Activated naive CD4-positive, alpha-beta T cell treated with anti-CD3 and anti-CD28 coated beads for 36 hours (primary cell): ENCODE results near the gene NR1H4. TPM values are rescaled to one million over a fixed set of nuclear protein-coding genes. Genes with fewer than 3 reads are reported as not detected.
"Not testable (repeated sequence)": the region's sequence is repeated elsewhere in the genome, so short reads cannot be mapped to it uniquely, and the experiment has no call there.

Source experiments
- CTCF ChIA-PET: fragments of 350-600 bp; sonication (Branson Sonifier 250); formaldehyde crosslinking; loops from one replicate; lab custom pipeline; 2021; ENCODE audit warnings: antibody characterized with exemption; lab: Charles Lee
- DNase-seq: peaks from one replicate; pipeline ENCODE4 v3.0.0-alpha.2; 2020
- H3K27ac Mint-ChIP-seq: one replicate; pipeline ENCODE4 v1.8.0; 2021; ENCODE audit warnings: mild to moderate bottlenecking, mixed read lengths
- H3K27me3 Mint-ChIP-seq: one replicate; pipeline ENCODE4 v1.8.0; 2021; ENCODE audit warnings: low read depth, mixed read lengths
- H3K36me3 Mint-ChIP-seq: one replicate; pipeline ENCODE4 v1.8.0; 2021; ENCODE audit warnings: low read depth, mixed read lengths
- H3K4me1 Mint-ChIP-seq: one replicate; pipeline ENCODE4 v1.8.0; 2021; ENCODE audit warnings: low read depth, mixed read lengths
- H3K4me3 Mint-ChIP-seq: one replicate; pipeline ENCODE4 v1.8.0; 2021; ENCODE audit warnings: mild to moderate bottlenecking, moderate library complexity, mixed read lengths
- H3K9me3 Mint-ChIP-seq: one replicate; pipeline ENCODE4 v1.8.0; 2021; ENCODE audit warnings: mixed read lengths
- intact Hi-C: fragments of 100-400 bp; cut with micrococcal nuclease; formaldehyde crosslinking; loops from one replicate; pipeline ENCODE4 v1.15.1; 2023
- total RNA-seq, 2 experiments: library from RNA; stranded (reverse); gene quantifications; one replicate each; pipeline ENCODE4 v1.2.3, GENCODE V29; 2021

NR1H4 gene
- total RNA-seq, 2 experiments from 2014 or later = not detected

GRCh38 chr12:100579844-100580243, 106.2 kb downstream of the NR1H4 start:
- Mint-ChIP-seq H3K27me3 (peaks cover 17% of the 10 kb centered on the region), H3K4me3 (no peak overlapping the region), H3K4me1 (no peaks in the 10 kb centered on the region), H3K9me3 (no peaks in the 10 kb centered on the region), H3K36me3 (no peaks in the 10 kb centered on the region), H3K27ac (no peak overlapping the region)
- intact Hi-C loops = no loop called here
- no peak for DNase-seq
- CTCF ChIA-PET = no interaction called here

GRCh38 chr12:100584256-100584655, 110.6 kb downstream of the NR1H4 start:
- intact Hi-C loops = no loop called here
- CTCF ChIA-PET = no interaction called here
- no peaks in the 10 kb centered on the region for H3K4me1 Mint-ChIP-seq
- no peak for DNase-seq
- peaks cover 4% of the 10 kb centered on the region for H3K36me3 Mint-ChIP-seq
- no peak overlapping the region for H3K4me3 Mint-ChIP-seq
- H3K27ac Mint-ChIP-seq = no peak overlapping the region
- peaks cover 20% of the 10 kb centered on the region for H3K27me3 Mint-ChIP-seq
- H3K9me3 Mint-ChIP-seq = peaks cover 19% of the 10 kb centered on the region

GRCh38 chr12:100591979-100592378, 118.3 kb downstream of the NR1H4 start:
- peaks cover 9% of the 10 kb centered on the region for H3K27me3 Mint-ChIP-seq
- no peaks in the 10 kb centered on the region for H3K4me1 Mint-ChIP-seq
- CTCF ChIA-PET = no interaction called here
- intact Hi-C loops = no loop called here
- H3K36me3 Mint-ChIP-seq = peaks cover 3% of the 10 kb centered on the region
- no peak for DNase-seq
- no peak overlapping the region for H3K4me3 Mint-ChIP-seq
- no peak overlapping the region for H3K27ac Mint-ChIP-seq
- peaks cover 14% of the 10 kb centered on the region for H3K9me3 Mint-ChIP-seq

- H3K4me3 Mint-ChIP-seq = no peak overlapping the region
- H3K27ac Mint-ChIP-seq = no peak overlapping the region
- H3K27me3 Mint-ChIP-seq = peaks cover 9% of the 10 kb centered on the region
- intact Hi-C loops = no loop called here
- CTCF ChIA-PET = interaction anchor here (0.6 kb wide), 1 partner anchor 832 kb away, joined by 4 read pairs; no protein-coding TSS in a partner anchor
- H3K36me3 Mint-ChIP-seq = no peaks in the 10 kb centered on the region
- peaks cover 9% of the 10 kb centered on the region for H3K9me3 Mint-ChIP-seq
- no peak for DNase-seq
- no peaks in the 10 kb centered on the region for H3K4me1 Mint-ChIP-seq
Observed at GRCh38 chr12:100593490-100593889, 119.8 kb downstream of the NR1H4 start.

GRCh38 chr12:100601626-100602025, 128.0 kb downstream of the NR1H4 start:
- CTCF ChIA-PET = no interaction called here
- intact Hi-C loops = no loop called here
- H3K36me3 Mint-ChIP-seq = no peaks in the 10 kb centered on the region
- no peaks in the 10 kb centered on the region for H3K4me1 Mint-ChIP-seq
- H3K27me3 Mint-ChIP-seq = peaks cover 10% of the 10 kb centered on the region
- no peak for DNase-seq
- no peaks in the 10 kb centered on the region for H3K9me3 Mint-ChIP-seq
- H3K4me3 Mint-ChIP-seq = no peak overlapping the region
- H3K27ac Mint-ChIP-seq = no peak overlapping the region

GRCh38 chr12:100602997-100603396, 129.3 kb downstream of the NR1H4 start:
- CTCF ChIA-PET, DNase-seq, H3K4me1 Mint-ChIP-seq, H3K4me3 Mint-ChIP-seq, H3K36me3 Mint-ChIP-seq, H3K27ac Mint-ChIP-seq, intact Hi-C loops, H3K9me3 Mint-ChIP-seq: not testable (repeated sequence)
- H3K27me3 Mint-ChIP-seq = peaks cover 12% of the 10 kb centered on the region

- no peak for DNase-seq
- no peak overlapping the region for H3K27ac Mint-ChIP-seq
- CTCF ChIA-PET = no interaction called here
- no peaks in the 10 kb centered on the region for H3K9me3 Mint-ChIP-seq
- no peak overlapping the region for H3K4me3 Mint-ChIP-seq
- H3K27me3 Mint-ChIP-seq = peaks cover 9% of the 10 kb centered on the region
- intact Hi-C loops = no loop called here
- no peaks in the 10 kb centered on the region for H3K4me1 Mint-ChIP-seq
- no peaks in the 10 kb centered on the region for H3K36me3 Mint-ChIP-seq
Observed at GRCh38 chr12:100608776-100609175, 135.1 kb downstream of the NR1H4 start.

GRCh38 chr12:100610666-100611430, 137.2 kb downstream of the NR1H4 start:
- DNase-seq = no peak
- Mint-ChIP-seq H3K4me3 (no peak overlapping the region), H3K27ac (no peak overlapping the region), H3K4me1 (no peaks in the 10 kb centered on the region), H3K27me3 (peaks cover 10% of the 10 kb centered on the region), H3K36me3 (no peaks in the 10 kb centered on the region), H3K9me3 (no peaks in the 10 kb centered on the region)
- CTCF ChIA-PET = no interaction called here
- intact Hi-C loops = no loop called here

GRCh38 chr12:100612606-100613005, 138.9 kb downstream of the NR1H4 start:
- no peaks in the 10 kb centered on the region for H3K36me3 Mint-ChIP-seq
- peaks cover 5% of the 10 kb centered on the region for H3K27me3 Mint-ChIP-seq
- no peak overlapping the region for H3K4me3 Mint-ChIP-seq
- no peak overlapping the region for H3K27ac Mint-ChIP-seq
- no peaks in the 10 kb centered on the region for H3K4me1 Mint-ChIP-seq
- intact Hi-C loops = no loop called here
- DNase-seq = no peak
- CTCF ChIA-PET = no interaction called here
- no peaks in the 10 kb centered on the region for H3K9me3 Mint-ChIP-seq

Other genes with a start within 250 kb of the NR1H4 start
- 1 to 10 TPM; 3.4 to 3.6 TPM for gene DEPDC4, start 206.8 kb upstream of the NR1H4 start, total RNA-seq
- gene SCYL2, start 206.7 kb upstream of the NR1H4 start, total RNA-seq = 10 to 100 TPM; 19.4 to 20.7 TPM
- gene SLC17A8, start 116.8 kb upstream of the NR1H4 start, total RNA-seq = not detected
- 1 to 10 TPM; 4.7 to 5.5 TPM for gene GAS2L3, start 99.8 kb downstream of the NR1H4 start, total RNA-seq